Activated CD4-positive, alpha-beta T cell treated with anti-CD3 and anti-CD28 coated beads, Interleukin-2, amount 50 U/mL, for 24 hours (primary cell): ENCODE measurements around the gene SLC25A28.

Source experiments
- DNase-seq, 2 donors: peaks; one replicate each; pipeline ENCODE4 v3.0.0-alpha.2; 2020; ENCODE audit warnings: low read depth in 1 of 2, low spot score in 1 of 2

SLC25A28 gene

DNA sequence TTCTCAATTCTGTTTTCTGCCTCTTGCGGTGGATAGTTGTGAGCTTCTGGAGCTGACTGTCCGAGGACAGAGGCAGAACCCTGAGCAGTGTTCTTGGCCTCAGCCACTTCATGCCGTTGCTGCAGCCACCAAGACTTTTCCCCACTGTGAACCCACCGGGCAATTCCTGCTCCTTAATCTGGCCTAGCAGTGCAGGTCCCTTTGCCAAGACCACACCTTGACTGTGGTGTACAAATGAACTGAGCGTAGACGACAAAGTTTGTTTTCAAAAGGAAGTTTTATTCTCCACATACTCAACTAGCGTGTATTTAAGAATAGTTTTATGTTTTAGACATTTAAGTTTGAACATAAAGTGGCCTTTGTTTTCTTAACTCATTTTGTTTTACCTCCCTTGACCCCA lies 29.4 kb downstream of the SLC25A28 start:
- no peak for DNase-seq

DNA sequence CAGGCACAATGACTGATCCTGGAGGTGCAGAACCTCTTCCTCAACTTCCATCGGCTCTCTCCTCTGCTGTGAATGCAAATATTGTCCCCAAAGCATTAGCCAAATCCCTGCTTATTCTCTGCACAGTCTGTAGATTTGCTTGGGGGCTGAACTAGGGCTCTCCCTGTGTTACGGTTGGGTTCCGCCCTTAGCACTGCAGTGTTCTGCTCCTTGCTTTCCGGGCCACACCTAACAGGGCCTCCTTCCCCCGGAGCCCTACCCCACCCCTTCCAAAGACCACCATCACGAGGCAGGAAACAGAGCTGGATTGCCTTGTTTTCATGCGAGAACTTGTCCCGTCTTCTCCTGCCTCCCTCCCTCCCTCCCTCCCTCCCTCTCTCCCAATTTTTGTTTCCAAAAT lies 36.6 kb downstream of the SLC25A28 start:
- no peak for DNase-seq

DNA sequence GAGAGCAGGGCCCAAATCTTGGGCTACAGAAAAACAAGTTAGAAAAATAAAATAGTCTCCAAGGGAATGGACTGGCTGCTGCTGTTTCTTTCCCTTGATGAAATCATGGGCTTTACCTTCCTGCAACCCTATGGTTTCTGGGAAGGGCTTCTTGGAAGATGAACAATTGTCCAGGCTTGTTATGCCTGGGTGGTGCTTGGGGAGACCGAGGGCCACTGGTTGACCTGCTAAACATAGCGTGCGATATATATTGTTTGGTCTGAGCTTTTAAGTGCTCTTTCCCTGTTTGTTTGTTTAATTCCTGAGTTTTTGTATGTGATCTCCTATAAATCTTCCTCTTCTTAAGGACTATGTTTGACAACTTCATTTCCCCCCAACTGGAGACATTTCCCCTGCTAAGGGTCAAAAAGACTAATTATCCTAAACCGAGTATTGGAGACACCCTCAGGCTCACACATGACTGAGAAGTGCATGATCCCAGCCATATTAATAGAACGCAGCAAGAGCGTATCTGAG lies 37.9 kb downstream of the SLC25A28 start:
- no peak for DNase-seq

DNA sequence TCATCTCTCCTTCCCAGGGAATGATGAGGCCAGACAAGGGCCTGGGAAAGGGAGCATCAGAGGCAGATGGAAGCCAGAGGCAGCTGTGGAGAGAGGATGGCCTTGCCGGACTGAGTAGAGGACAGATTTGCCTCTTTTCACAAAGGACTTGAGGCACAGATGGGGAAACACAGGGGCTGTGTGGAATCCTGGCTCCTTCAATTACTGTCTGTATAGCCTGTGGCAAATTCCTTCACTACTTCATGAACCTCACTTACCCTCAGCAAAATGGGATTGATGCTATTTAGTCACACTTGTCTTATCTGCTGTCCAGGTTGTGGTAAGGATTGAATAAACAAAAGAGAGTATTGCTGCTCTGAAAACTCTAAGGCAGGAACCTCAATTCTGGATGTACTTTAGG lies 40.3 kb downstream of the SLC25A28 start:
- DNase-seq, result no peak

DNA sequence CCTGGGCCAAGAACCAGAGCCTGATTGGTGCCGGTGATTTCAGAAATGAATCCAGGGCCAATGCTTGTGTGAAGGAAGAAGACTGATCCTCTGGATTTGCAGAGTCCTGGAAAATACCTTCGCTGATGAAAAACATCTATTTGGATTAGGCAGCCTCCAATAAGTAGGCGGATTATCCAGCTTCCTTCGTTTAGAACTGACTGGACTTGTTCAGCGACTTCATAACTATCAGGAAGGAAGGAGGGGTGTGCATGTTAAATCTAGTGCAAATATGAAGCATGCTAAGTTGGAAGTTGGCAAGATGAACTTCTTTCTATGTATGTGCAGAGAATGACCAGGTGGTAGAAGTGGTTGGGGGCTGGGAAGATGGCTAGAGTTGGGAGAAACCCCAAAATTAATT lies 46.4 kb downstream of the SLC25A28 start:
- no peak for DNase-seq

DNA sequence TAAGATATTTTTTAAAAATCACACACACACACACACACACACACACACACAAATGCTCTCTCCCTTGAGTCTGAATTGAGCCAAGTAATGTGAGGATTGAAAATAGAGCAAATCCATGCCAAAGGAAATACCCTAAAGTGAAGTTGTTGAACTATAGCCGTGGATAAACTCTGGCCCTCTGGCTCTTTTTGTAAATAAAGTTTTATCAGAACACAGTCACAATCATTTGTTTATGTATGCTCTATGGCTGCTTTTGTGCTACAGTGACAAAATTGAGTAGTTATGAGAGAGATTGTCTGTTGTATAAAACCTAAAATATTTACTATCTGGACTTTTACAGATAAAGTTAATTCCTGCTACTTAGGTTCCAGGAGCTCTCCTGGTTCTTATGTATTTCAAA lies 48.4 kb downstream of the SLC25A28 start:
- DNase-seq, result no peak

DNA sequence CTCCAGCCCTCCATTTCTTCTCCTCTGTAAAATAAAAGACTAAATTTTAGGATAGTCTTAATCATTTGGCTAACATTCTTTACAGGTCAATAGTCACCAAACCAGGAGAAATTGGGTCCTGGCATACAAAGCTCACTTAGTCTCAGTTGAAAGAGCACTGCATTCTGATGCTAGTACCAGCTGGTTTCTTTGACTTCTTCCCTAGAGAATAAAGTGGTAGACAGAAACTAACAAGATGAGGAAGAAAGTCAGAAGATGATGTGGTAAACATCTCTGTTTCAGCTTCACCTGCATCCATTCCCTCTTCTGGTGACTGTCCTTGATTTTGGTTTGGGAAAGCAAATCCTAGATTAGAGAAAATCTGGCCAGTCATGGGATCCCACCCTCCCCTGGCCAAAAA lies 50.3 kb downstream of the SLC25A28 start:
- no peak for DNase-seq

DNA sequence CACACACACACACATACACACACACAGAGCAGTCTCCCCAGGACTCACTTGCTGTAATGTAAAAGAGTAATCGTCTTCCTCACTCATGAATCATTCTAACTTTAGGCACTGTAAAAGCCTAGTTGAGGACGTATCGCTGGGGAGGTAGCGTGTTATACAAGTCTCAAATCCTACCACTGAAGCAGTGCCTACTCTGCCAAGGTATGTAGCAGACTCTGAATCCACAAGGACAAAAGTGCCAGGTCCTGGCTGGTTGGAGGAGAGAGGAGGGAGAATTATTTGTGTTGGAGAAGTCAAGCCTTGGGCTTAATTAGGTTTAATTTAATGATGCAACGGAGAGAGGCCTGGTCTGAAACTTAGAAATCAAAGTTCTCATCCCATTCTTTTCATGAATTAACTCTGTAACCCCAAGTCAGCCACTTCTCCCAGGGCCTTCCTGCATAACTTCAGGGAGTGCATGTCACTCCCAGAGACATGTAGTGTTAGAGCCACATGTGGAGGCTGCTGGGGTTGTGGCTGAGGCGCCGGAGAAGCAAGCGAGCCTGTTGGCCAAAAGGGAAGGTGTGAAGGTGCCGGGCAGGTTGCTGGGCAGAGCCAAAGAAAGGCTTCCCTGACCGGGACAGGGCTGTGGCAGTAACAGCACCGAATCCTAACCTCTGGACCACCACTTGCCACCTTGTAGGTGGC lies 50.8 kb downstream of the SLC25A28 start:
- DNase-seq, result no peak

DNA sequence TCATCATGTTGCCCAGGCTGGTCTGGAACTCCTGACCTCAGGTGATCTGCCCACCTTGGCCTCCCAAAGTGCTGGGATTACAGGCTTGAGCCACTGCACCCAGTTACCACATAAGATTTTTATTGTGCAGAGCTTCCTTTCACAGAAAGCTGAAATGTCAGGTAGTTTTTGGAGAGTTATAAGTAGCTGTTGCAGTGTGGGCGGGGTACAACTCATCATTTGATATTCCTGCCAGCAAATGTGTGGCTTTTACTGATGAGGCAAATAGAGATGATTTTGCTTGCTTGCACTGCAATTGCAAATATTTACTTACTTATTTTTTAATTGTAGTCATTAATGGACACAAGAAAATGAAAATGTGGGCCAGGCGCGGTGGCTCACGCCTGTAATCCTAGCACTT lies 55.1 kb downstream of the SLC25A28 start:
- no peak for DNase-seq

DNA sequence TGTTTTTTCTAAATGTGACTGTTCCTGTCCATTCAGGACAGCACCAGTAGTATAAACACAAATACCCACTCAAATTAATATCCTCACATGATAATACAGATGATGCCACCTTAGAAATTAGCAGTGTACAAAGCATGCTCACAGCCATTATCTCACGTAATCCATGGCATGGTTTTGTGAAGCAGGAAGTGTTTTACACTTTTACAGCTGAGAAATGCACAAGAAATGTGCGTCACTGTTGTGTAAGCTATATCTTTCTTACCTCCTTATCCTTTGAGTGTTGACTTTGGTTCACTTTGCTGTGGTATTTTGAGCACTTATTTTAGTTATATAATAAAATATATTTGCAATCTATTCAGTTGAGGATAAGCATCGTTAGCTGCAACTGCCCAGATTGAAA lies 55.9 kb downstream of the SLC25A28 start:
- DNase-seq, result no peak

DNA sequence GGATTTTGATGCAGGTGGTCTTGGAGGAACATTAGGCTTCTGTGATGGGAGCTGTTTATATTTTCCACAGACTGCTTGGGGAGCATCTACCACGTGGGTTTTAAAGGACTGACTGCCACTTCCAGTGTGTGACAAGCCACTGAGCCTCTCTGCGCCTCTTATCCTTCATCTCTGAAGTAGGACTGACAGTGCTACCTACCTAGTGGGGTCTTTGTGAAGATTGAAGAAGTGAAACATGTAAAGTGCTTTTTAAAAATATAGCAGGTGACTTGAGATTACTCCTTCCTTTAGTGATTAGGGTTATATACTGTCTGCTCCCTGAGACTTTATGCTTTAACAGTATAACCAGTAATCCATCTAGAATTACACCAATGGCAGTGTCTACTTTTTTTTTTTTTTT lies 57.6 kb downstream of the SLC25A28 start:
- DNase-seq, result no peak
